HG03097 (cell line): ENCODE measurements around the gene GFY.
"Not testable (repeated sequence)": the region's sequence is repeated elsewhere in the genome, so short reads cannot be mapped to it uniquely, and the experiment has no call there.

Source experiments
- ATAC-seq: cut with Tn5 transposase; IDR thresholded peaks from one replicate; pipeline ENCODE4 v1.9.1; 2021; ENCODE audit not compliant: unreplicated experiment, low FRiP score

Gene GFY

DNA sequence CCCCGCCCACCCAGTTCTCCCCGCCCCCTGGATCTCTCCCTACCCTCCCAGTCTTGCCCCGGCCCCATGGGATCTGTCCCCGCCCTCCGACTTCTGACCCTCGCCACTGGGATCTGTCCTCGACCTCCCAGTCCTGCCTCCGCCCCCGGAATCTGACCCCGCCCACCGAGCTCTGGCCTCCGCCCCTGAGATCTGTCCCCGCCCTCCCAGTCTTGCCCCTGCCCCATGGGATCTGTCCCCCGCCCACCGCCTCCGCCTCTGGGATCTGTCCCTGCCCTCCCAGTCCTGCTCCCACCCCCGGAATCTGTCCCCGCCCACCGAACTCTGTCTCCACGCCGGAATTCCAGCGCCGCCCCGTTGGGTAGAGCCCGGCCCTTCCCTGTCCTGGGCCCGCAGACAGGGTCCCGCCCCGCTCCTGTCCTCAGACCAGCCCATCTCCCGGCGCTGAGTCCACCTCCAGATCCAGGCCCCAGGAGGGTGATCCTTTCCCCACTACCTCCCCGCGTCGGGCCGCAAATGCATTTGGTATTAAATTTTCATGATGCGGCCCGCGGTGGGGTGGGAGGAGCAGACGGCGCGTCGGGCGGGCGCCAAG lies 17.7 kb downstream of the GFY start:
- ATAC-seq: no peak

DNA sequence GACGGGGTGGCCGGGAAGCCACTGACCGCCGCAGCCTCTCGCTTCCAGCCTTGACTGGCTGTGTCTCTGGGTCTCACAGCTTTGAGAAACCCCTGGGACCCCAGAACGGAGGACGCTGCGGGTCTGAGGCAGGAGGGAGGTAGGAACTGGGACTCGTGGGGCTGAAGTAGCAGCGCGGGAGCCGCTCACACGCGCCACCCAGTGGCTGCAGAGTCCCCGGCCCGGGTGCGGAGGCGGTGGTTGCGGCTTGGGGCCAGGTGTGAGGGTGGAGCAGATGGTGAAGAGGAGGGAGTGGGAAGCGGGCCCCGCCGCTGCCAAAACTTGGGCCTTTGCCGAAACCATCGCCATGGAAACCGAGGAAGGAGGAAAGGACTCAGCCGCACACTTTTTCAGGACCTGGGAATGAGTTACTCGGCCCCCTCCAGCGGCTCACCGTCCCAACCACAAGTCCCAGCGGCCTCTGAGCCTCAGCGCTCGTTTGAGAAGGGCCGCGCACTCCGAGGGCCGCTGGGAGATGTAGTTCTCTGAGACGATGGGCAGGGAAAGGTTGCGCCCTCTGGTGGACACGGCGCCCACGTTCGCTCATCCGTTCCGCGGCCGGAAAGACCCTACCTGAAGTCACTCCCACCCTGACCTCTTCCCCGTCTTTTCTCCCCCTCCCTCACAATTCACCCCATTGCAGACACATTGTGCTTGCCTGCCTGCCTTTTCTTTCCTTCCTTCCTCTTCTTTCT lies 18.3 kb downstream of the GFY start:
- ATAC-seq: peak; percentile 73

DNA sequence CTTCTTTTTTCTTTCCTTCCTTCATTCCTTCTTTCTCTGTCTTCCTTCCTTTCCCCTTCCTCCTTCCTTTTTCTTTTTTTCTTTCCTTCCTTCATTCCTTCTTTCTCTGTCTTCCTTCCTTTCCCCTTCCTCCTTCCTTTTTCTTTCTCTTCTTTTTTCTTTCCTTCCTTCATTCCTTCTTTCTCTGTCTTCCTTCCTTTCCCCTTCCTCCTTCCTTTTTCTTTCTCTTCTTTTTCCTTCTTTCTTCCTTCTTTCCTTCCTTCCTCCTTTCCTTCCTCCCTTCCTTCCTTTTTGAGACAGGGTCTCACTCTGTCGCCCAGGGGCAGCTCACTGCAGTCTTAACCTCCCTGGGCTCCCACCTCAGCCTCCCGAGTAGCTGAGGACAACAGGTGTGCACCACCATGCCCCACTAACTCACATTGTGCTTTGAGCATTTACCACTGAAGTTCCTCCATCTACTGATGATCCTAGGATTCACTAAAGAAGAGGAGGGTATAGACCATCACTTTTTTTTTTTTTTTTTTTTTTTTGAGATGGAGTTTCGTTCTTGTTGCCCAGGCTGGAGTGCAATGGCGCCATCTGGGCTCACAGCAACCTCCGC lies 19.0 kb downstream of the GFY start:
- ATAC-seq: not testable (repeated sequence)

DNA sequence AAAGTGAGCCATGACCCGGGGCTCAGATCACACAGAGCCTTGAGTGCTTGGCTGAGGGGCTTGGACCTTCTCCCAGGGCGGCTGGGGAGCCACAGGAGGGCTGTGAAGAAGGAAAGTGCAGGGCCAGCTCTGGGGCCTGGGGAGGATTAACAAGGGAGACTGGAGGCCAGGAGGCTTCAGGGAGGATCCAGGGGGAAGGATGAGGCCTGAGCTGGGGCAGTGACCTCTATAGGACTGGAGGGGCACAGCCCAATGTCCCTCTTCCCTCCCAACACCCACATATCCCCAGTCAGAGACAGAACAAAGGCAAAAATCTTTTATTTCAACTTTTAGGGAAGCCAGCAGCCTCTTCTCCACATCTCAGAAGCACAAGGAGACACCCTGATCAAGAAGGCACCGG lies 20.8 kb downstream of the GFY start:
- no peak for ATAC-seq

DNA sequence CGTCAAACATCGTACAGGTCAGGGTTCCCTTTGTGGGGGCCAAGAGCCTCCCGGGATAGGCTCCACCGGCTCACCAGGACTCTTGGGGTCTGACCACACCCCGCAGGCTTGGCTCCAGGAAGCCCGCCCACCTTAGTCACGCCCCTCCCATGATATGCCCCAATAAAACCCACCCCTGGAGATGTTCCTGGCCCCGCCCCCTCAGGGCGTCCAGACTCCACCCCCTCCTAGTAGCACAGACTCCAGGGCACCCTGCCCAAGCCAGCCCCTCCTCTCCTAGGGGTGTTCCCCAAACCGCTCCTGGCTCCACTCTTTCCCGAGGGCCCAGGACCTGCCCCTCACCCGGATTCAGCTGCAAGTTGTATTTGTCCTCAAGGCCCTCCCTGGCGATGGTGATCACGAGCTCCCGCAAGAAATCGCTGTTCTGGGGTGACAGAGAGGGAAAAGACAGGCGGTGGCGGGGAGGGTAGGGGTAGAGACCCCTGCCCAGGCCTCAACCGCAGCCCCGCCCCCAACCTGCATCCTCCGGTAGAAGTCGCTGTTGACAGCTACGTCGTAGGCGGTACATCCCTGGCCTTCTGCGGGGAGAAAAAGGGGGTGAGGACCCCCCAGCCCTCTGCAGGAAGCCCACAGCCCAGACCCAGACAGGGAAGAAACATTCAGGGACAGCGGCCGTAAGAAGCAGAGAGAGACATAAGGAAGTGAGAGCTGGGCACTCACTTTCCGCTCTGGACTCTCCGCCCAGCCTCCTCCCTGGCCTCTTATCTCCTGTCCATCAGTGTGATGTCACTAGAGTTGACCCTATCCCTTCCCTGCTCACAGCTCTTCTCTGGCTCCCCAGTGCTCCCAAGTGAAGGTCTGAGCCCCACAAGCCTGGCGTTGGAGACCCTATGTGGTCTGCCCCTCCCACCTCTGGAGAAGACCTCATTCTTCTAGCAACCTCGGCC lies 22.6 kb downstream of the GFY start:
- no peak for ATAC-seq

DNA sequence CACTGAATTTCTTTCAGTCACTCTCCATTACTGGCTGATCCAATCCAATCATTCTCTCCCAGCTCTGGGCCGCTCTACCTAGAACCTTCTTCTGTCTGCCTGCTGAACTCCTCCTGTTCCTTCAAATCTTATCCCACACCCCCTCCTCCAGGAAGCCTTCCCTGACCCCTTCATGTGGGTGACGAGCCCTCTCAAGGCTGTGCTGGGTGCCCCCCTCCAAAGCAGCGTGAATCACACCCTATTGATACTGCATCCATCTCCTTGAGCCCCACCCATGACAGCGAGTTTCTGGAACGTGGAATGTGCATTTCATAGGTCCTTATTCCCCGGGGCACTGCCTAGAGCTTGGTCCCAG lies 23.2 kb downstream of the GFY start:
- ATAC-seq: no peak

DNA sequence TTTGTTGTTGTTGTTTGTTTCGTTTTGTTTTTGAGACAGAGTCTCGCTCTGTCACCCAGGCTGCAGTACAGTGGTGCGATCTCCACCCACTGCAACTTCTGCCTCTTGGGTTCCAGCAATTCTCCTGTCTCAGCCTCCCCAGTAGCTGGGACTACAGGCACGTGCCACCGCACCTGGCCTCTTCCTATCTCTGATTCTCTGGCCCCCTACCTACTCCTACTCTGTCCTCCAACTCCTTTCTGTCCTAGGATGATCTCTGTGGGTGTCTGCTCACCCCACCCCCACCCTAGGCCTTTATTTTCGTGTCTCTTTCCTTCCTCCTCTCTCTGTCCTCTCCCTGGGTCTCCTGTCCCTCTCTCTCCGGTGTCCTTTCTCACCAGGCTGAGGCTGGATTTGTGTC lies 25.2 kb downstream of the GFY start:
- no peak for ATAC-seq

DNA sequence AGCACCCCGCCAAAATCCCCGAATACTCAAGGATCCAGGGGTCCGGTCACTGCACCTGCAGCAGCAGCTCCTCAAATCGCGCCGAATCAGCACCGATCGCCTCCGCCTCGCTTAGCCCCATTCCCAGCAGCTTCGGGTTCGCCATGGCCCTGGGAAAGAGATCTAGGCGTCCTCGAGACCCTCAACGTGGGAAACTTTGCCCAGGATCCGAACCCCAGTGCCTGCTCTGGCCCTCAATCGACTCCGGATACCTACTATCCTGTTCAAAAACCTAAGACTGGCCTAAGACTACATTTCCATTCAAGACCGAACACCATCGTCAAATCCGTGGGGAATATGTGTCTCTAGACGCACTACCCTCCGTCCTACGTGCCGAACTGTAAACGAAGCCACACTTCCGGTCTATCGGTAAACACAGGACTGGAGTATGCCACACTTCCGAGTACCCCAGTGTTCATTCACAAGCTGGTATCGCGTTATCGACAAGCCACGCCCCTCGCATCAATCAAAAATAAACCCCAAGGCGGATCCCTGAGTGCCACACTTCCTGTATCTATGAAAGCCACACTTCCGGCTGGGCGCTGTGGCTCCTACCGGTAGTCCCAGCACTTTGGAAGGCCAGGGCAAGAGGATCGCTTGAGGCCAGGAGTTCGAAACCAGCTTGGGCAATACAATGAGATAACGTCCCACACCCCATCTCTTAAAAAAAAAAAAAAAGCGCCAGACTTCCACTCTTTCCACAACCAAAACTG lies 26.4 kb downstream of the GFY start, which contains the start of gene PIH1D1:
PIH1D1 (minus strand) TSS at position 385 of the 752 bp plus-strand sequence; CDS start at position 145, 240 bp downstream.
- ATAC-seq: peak; percentile 46

DNA sequence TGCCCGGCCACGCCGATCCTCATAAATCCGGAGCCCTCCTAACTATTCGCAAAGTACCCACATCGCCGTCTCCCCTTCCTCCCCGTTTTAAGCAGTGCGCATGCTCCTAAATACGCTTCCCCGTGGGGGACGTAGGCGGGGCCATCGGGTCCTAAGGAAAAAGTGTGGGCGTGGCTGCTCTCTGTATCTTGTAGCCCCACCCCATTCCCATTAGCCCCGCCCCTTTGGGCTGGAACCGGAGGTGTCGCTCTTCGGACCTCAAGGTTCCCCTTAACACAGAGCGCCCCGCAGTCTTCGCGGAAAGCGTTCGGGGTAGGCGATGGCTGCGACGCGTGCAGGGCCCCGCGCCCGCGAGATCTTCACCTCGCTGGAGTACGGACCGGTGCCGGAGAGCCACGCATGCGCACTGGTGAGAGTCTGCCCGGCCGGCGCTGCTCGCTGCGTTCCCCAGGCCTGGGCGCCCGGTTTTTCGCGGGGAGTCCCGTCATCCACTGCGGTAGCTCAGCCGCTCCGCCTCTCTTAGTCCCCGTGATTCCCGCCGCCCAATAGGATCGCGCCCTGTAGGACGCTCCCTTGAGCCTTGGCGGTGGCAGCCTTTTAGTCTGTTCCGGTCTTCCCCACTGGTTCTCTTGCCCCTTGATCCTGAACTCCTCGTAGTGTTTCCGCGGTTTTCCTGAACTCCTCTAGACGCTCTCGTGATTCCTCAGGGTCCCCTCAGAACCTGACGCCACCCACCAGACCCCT lies 28.0 kb downstream of the GFY start, which contains the start of gene ALDH16A1:
ALDH16A1 (plus strand) TSS at position 213 of the 744 bp plus-strand sequence; CDS start at position 320, 107 bp downstream.
- ATAC-seq: peak; percentile 79

DNA sequence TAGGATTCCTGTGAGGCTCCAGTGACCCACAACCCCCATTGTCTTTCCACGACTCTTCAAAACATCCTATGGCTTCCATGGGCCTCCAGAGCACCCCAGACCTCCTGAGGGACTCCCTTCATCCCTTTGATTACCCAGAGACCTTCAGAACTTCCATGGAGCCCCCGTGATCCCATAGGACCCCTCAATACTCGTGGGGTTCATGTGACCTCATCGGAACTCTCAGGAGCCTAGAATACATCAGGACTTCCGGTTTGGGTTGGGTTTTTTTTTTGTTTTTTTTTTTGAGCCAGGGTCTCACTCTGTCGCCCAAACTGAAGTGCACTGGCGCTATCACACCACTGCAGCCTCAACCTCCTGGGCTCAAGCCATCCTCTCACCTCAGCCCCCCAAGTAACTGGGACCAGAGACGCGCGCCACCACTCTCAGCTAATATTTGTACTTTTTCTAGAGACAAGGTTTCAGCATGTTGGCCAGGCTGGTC lies 28.6 kb downstream of the GFY start:
- ATAC-seq: no peak

DNA sequence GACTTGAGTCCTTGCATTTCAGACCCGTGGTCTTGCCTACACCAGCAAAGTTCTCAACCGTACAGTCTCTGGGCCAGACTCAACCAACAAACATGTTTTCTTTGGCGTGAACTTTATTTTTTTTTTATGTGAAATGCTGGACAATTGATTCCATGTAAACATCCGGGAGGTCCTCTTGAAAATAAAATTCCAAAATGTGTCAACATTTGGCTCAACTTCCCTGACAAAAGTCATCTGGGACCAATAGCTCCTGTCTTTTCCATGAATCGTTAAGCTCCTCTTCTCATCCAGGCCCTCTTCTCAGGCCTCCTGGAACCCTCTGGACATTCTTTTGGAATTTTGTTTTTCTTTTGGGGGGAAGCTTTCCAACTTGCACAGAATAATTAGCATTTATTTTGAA lies 30.6 kb downstream of the GFY start:
- no peak for ATAC-seq

DNA sequence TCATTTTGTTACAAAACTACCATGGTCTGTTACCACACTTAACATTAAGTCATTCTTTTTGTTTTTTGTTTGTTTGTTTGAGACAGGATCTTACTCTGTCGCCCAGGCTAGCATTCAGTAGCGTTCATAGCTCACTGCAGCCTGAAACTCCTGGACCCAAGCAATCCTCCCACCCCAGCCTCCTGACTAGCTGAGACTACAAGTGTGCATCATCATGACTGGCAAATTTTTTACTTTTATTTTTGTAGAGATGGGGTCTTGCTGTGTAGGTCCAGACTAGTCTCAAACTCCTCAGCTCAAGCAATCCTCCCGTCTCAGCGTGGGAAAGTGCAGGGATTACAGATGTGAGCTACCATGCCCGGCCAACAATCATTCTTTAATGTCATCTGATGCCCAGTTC lies 31.1 kb downstream of the GFY start:
- no peak for ATAC-seq

DNA sequence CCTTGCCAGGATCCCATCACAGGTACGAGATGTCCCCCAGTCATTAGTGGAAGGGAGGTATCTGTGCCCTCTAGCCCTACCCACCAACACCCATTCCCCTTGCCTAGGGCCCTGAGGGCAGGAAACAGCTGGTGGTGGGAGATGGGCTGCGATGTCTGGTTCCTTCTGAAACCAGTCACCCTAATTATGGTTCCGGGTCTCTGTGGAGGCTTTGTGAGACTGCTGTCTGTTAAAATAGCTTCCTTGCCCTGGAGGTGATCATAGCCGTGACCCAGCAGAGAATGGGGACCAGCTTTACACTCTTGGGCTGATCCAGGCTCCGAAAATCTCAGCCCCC lies 33.3 kb downstream of the GFY start:
- ATAC-seq: no peak

DNA sequence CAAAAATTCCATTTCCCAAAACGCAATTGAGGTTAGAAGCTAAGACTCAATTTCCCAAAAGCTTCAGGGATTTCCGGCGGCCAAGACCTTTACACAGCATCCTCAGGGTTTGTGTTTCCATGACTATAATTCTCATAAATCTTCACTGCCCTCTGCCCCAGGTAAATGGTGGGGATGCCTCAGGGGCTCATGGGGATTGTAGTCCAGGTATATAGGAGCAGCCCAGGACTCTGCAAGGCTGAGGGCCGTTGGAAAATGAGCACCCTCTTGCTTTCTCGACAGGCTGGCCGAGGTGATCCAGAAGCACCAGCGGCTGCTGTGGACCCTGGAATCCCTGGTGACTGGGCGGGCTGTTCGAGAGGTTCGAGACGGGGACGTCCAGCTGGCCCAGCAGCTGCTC lies 34.2 kb downstream of the GFY start:
- no peak for ATAC-seq

DNA sequence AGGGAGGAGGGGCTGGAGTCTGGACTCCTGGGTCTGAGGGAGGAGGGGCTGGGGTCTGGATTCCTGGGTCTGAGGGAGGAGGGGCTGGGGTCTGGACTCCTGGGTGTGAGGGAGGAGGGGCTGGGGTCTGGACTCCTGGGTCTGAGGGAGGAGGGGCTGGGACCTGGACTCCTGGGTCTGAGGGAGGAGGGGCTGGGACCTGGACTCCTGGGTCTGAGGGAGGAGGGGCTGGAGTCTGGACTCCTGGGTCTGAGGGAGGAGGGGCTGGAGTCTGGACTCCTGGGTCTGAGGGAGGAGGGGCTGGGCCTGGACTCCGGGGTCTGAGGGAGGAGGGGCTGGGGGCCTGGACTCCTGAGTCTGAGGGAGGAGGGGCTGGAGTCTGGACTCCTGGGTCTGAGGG lies 35.9 kb downstream of the GFY start:
- not testable (repeated sequence) for ATAC-seq

DNA sequence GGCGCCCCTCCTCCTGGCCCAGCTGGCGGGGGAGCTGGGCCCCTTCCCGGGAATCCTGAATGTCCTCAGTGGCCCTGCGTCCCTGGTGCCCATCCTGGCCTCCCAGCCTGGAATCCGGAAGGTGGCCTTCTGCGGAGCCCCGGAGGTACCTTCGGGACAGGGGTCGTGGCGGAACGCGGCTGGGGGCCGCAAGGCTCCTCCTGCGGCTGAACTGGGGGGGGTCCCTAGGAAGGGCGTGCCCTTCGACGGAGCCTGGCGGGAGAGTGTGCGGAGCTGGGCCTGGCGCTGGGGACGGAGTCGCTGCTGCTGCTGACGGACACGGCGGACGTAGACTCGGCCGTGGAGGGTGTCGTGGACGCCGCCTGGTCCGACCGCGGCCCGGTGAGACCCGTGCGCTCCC lies 36.5 kb downstream of the GFY start:
- ATAC-seq: no peak

DNA sequence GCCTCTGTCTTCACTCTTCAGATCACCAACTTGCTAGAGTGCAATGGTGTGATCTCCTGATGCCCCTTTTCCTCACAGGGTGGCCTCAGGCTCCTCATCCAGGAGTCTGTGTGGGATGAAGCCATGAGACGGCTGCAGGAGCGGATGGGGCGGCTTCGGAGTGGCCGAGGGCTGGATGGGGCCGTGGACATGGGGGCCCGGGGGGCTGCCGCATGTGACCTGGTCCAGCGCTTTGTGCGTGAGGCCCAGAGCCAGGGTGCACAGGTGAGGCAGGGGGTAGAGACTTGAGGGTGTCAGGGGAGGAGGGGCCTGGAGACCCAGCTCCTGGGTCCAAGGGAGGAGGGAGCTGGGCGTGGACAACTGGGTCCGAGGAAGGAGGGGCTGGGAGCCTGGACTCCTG lies 37.3 kb downstream of the GFY start:
- ATAC-seq: no peak

DNA sequence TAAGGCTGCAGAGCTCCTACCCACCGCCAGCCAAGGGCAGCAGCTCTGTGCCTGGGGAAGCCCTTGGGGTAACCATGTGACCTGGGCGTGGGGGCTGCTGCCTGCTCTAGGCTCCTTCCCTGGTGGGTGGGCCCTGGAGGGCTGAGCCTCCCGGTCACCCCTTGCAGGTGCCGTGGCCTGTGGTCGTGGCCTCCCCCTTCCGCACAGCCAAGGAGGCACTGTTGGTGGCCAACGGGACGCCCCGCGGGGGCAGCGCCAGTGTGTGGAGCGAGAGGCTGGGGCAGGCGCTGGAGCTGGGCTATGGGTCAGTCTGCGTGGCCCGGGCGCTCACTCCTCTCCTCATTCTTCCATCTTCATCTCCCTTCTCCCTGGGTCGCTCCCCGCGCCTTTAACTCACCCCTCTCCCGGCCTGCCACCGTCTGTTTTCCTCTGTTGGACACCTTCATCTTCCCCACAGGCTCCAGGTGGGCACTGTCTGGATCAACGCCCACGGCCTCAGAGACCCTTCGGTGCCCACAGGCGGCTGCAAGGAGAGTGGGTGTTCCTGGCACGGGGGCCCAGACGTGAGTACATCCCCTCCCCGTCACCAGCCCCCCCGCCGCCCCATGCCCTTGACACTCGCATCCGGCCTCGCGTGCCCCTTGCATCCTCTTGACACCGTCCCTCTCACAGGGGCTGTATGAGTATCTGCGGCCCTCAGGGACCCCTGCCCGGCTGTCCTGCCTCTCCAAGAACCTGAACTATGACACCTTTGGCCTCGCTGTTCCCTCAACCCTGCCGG lies 39.0 kb downstream of the GFY start:
- ATAC-seq: no peak

DNA sequence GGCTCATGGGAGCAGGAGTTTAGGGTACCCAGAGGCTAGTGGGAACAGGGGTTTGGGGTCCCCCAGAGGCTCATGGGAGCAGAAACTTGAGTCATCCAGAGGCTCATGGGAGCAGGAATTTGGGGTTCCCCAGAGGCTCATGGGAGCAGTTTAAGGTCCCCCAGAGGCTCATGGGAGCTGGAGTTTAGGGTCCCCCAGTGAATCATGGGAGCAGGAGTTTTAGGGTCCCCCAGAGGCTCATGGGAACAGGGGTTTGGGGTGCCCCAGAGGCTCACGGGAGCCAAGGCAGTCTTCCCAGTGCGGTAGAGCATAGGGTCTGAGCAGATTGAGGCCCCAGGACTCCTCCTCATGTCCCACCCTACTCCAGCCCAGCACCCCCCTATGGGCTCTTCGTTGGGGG lies 40.2 kb downstream of the GFY start:
- no peak for ATAC-seq
